Thoracic aorta (tissue), 2 donors: Measurements from ENCODE around the gene ANOS1. TPM values are rescaled to one million over a fixed set of nuclear protein-coding genes. Genes with fewer than 3 reads are reported as not detected.

Experiments used
- ATAC-seq: fragments of 150-250 bp; one replicate; pipeline ENCODE4 v1.8.0; 2017; ENCODE audit warnings: low read depth; ENCODE audit not compliant: insufficient number of reproducible peaks, low FRiP score
- DNase-seq: peaks from one replicate; pipeline ENCODE4 v3.0.0-alpha.2; 2020; ENCODE audit warnings: low spot score
- H3K27ac ChIP-seq, 2 donors: fragments of 200-600 bp; sonication (generic); 1 replicate in 1 of 2; 2 replicates in 1 of 2; pipeline ENCODE4 v1.5.1; 2016; ENCODE audit warnings: mild to moderate bottlenecking in 2 of 2, moderate library complexity in 2 of 2
- H3K27me3 ChIP-seq: fragments of 200-600 bp; sonication (generic); replicated peaks from 2 replicates; pipeline ENCODE4 v1.6.0; 2016; ENCODE audit warnings: mild to moderate bottlenecking; ENCODE audit not compliant: insufficient read depth
- H3K36me3 ChIP-seq: fragments of 200-600 bp; sonication (generic); one replicate; pipeline ENCODE4 v1.5.1; 2016
- H3K4me1 ChIP-seq, 2 donors: fragments of 200-600 bp; sonication (generic); 1 replicate in 1 of 2; 2 replicates in 1 of 2; pipeline versions ENCODE4 v1.5.1 to v1.6.0; 2016; ENCODE audit warnings: low read depth in 2 of 2, mild to moderate bottlenecking in 1 of 2; ENCODE audit not compliant: control insufficient read depth in 1 of 2
- H3K4me3 ChIP-seq: fragments of 200-600 bp; sonication (generic); 2 replicates; pipeline ENCODE4 v1.5.1; 2016; ENCODE audit warnings: mild to moderate bottlenecking
- H3K9me3 ChIP-seq: fragments of 200-600 bp; sonication (generic); 2 replicates; pipeline ENCODE4 v1.5.1; 2016
- CTCF ChIP-seq: fragments of 200-600 bp; sonication (generic); IDR thresholded peaks from one replicate; pipeline ENCODE4 v1.5.1; 2019; ENCODE audit warnings: antibody characterized with exemption
- total RNA-seq, 2 donors: library from RNA; depleted of rRNA; stranded (reverse); fragments of >200 nt; gene quantifications; one replicate each; pipeline versions ENCODE4 v1.1.0 to v1.2.3, GENCODE V29; 2016

Gene ANOS1
- total RNA-seq, 2 donors from 2014 or later: 8.9 to 10.4 TPM

GRCh38 chrX:8576821-8577220 is 155.1 kb downstream of the ANOS1 start:
- Histone ChIP-seq H3K27ac (no peak overlapping the region), H3K27me3 (no peaks in the 10 kb centered on the region), H3K4me1 (no peaks in the 10 kb centered on the region), H3K9me3 (no peaks in the 10 kb centered on the region), H3K4me3 (no peak overlapping the region), H3K36me3 (no peaks in the 10 kb centered on the region)
- DNase-seq (no peak), ATAC-seq (no peak)
- TF ChIP-seq CTCF: no peak

- Histone ChIP-seq H3K27ac (no peak overlapping the region), H3K9me3 (no peaks in the 10 kb centered on the region), H3K4me3 (no peak overlapping the region), H3K4me1 (no peaks in the 10 kb centered on the region), H3K27me3 (no peaks in the 10 kb centered on the region), H3K36me3 (no peaks in the 10 kb centered on the region)
- ATAC-seq (no peak), DNase-seq (no peak)
- no peak for TF ChIP-seq CTCF
Measured at GRCh38 chrX:8565729-8566128, 166.2 kb downstream of the ANOS1 start.

GRCh38 chrX:8548446-8548845 is 183.5 kb downstream of the ANOS1 start:
- no peaks in the 10 kb centered on the region for H3K4me1 ChIP-seq
- H3K36me3 ChIP-seq: no peaks in the 10 kb centered on the region
- no peak for TF ChIP-seq CTCF
- no peaks in the 10 kb centered on the region for H3K27me3 ChIP-seq
- no peak for DNase-seq
- H3K27ac ChIP-seq: no peak overlapping the region
- ATAC-seq: no peak
- H3K4me3 ChIP-seq: no peak overlapping the region
- H3K9me3 ChIP-seq: no peaks in the 10 kb centered on the region

- Histone ChIP-seq H3K27me3 (no peaks in the 10 kb centered on the region), H3K27ac (no peak overlapping the region), H3K4me3 (no peak overlapping the region), H3K4me1 (no peaks in the 10 kb centered on the region), H3K36me3 (no peaks in the 10 kb centered on the region), H3K9me3 (no peaks in the 10 kb centered on the region)
- DNase-seq (no peak), ATAC-seq (no peak)
- no peak for TF ChIP-seq CTCF
Measured at GRCh38 chrX:8546715-8547114, 185.2 kb downstream of the ANOS1 start.

GRCh38 chrX:8520791-8521190 is 211.1 kb downstream of the ANOS1 start:
- Histone ChIP-seq H3K27ac (no peak overlapping the region), H3K36me3 (no peaks in the 10 kb centered on the region), H3K9me3 (no peaks in the 10 kb centered on the region), H3K4me3 (no peak overlapping the region), H3K27me3 (no peaks in the 10 kb centered on the region), H3K4me1 (no peaks in the 10 kb centered on the region)
- no peak for DNase-seq
- TF ChIP-seq CTCF: no peak
- no peak for ATAC-seq
